H9 (cell line): ENCODE measurements around the gene GHRHR. TPM values are rescaled to one million over a fixed set of nuclear protein-coding genes. Genes with fewer than 3 reads are reported as not detected.
A peak's percentile ranks its signal among the peaks of the same experiment; 100 is the strongest.

ENCODE experiments used
- DNase-seq: peaks from one replicate; pipeline ENCODE4 v3.0.0-alpha.2; 2017
- H2AFZ ChIP-seq: one replicate; pipeline ENCODE4 v1.6.1; 2013; ENCODE audit warnings: mild to moderate bottlenecking, low read length, control low read depth, moderate library complexity
- H2AK5ac ChIP-seq: 2 replicates; pipeline ENCODE4 v1.6.1; 2013; ENCODE audit warnings: low read length, control low read depth, mixed read lengths; ENCODE audit not compliant: insufficient read length
- H2BK120ac ChIP-seq: one replicate; pipeline ENCODE4 v1.6.1; 2013; ENCODE audit warnings: low read depth, mild to moderate bottlenecking, low read length, control low read depth, inconsistent platforms; ENCODE audit not compliant: poor library complexity, severe bottlenecking
- H2BK12ac ChIP-seq: 2 replicates; pipeline ENCODE4 v1.6.1; 2013; ENCODE audit warnings: low read length, control low read depth, mixed read lengths, low read depth; ENCODE audit not compliant: insufficient read length
- H2BK15ac ChIP-seq: 2 replicates; pipeline ENCODE4 v1.6.1; 2013; ENCODE audit warnings: low read depth, low read length, control low read depth
- H2BK20ac ChIP-seq: one replicate; pipeline ENCODE4 v1.6.1; 2013; ENCODE audit warnings: low read depth, mild to moderate bottlenecking, low read length, control low read depth, inconsistent platforms; ENCODE audit not compliant: poor library complexity, severe bottlenecking
- H2BK5ac ChIP-seq: 2 replicates; pipeline ENCODE4 v1.6.1; 2013; ENCODE audit warnings: low read length, control low read depth, mixed read lengths; ENCODE audit not compliant: insufficient read length
- H3K14ac ChIP-seq: 2 replicates; pipeline ENCODE4 v1.6.1; 2013; ENCODE audit warnings: low read length, control low read depth; ENCODE audit not compliant: insufficient read depth
- H3K18ac ChIP-seq: 2 replicates; pipeline ENCODE4 v1.6.1; 2013; ENCODE audit warnings: low read depth, mild to moderate bottlenecking, mixed read lengths, low read length, control low read depth; ENCODE audit not compliant: insufficient read length
- H3K23ac ChIP-seq: 2 replicates; pipeline ENCODE4 v1.6.1; 2013; ENCODE audit warnings: low read length, control low read depth, mixed read lengths, low read depth; ENCODE audit not compliant: insufficient read length
- H3K23me2 ChIP-seq: 2 replicates; pipeline ENCODE4 v1.6.1; 2013; ENCODE audit warnings: low read depth, mild to moderate bottlenecking, mixed read lengths, low read length, control low read depth; ENCODE audit not compliant: insufficient read length, poor library complexity, severe bottlenecking
- H3K27ac ChIP-seq: 2 replicates; pipeline ENCODE4 v1.5.1; 2013; ENCODE audit warnings: low read length, control low read depth, mixed read lengths, low read depth; ENCODE audit not compliant: insufficient read length
- H3K27me3 ChIP-seq: 2 replicates; pipeline ENCODE4 v1.6.1; 2013; ENCODE audit warnings: low read length, control low read depth, inconsistent platforms; ENCODE audit not compliant: insufficient read depth
- H3K4ac ChIP-seq: 2 replicates; pipeline ENCODE4 v1.6.1; 2013; ENCODE audit warnings: low read depth, mild to moderate bottlenecking, control low read depth, inconsistent platforms, low read length, moderate library complexity
- H3K4me1 ChIP-seq: 2 replicates; pipeline ENCODE4 v1.6.1; 2013; ENCODE audit warnings: low read length, control low read depth, inconsistent platforms; ENCODE audit not compliant: insufficient read depth
- H3K4me2 ChIP-seq: 2 replicates; pipeline ENCODE4 v1.6.1; 2013; ENCODE audit warnings: low read length, control low read depth, mixed read lengths; ENCODE audit not compliant: insufficient read length, insufficient read depth
- H3K56ac ChIP-seq: 2 replicates; pipeline ENCODE4 v1.6.1; 2013; ENCODE audit warnings: low read depth, mild to moderate bottlenecking, mixed read lengths, low read length, control low read depth; ENCODE audit not compliant: insufficient read length
- H3K79me1 ChIP-seq: 2 replicates; pipeline ENCODE4 v1.6.1; 2013; ENCODE audit warnings: low read depth, mild to moderate bottlenecking, moderate library complexity, low read length, control low read depth, inconsistent platforms; ENCODE audit not compliant: insufficient read depth, poor library complexity, severe bottlenecking
- H3K79me2 ChIP-seq: 2 replicates; pipeline ENCODE4 v1.6.1; 2013; ENCODE audit warnings: low read length, control low read depth, inconsistent platforms; ENCODE audit not compliant: insufficient read depth
- H3K9ac ChIP-seq: 2 replicates; pipeline ENCODE4 v1.6.1; 2013; ENCODE audit warnings: low read length, control low read depth, mixed read lengths; ENCODE audit not compliant: insufficient read length; ENCODE audit errors: extremely low read depth
- H3K9me3 ChIP-seq: one replicate; pipeline ENCODE4 v1.6.1; 2013; ENCODE audit warnings: low read depth, low read length, inconsistent platforms; ENCODE audit not compliant: control insufficient read depth
- H3T11ph ChIP-seq: one replicate; pipeline ENCODE4 v1.6.1; 2013; ENCODE audit warnings: mild to moderate bottlenecking, low read length, control low read depth, inconsistent platforms
- H4K20me1 ChIP-seq: one replicate; pipeline ENCODE4 v1.6.1; 2013; ENCODE audit not compliant: control insufficient read depth, insufficient read length, insufficient read depth
- H4K5ac ChIP-seq: 2 replicates; pipeline ENCODE4 v1.6.1; 2013; ENCODE audit warnings: low read depth, mild to moderate bottlenecking, mixed read lengths, low read length, control low read depth; ENCODE audit not compliant: insufficient read length
- H4K8ac ChIP-seq: replicated peaks from 2 replicates; pipeline ENCODE4 v1.6.1; 2013; ENCODE audit warnings: low read length, control low read depth, mixed read lengths, low read depth; ENCODE audit not compliant: insufficient read length
- H4K91ac ChIP-seq: 2 replicates; pipeline ENCODE4 v1.6.1; 2013; ENCODE audit warnings: low read depth, mild to moderate bottlenecking, moderate library complexity, mixed read lengths, low read length, control low read depth; ENCODE audit not compliant: insufficient read length
- H3K27ac Mint-ChIP-seq, 3 experiments: 2 replicates in 2 of 3; 3 replicates in 1 of 3; pipeline ENCODE4 v1.8.0; 2020 to 2021; ENCODE audit warnings: mixed read lengths in 3 of 3, mild to moderate bottlenecking in 1 of 3, moderate library complexity in 1 of 3
- H3K27me3 Mint-ChIP-seq: 2 replicates; pipeline ENCODE4 v1.8.0; 2021; ENCODE audit warnings: low read depth, mild to moderate bottlenecking, moderate library complexity, mixed read lengths
- H3K36me3 Mint-ChIP-seq, 3 experiments: 2 replicates in 2 of 3; 3 replicates in 1 of 3; pipeline ENCODE4 v1.8.0; 2020 to 2021; ENCODE audit warnings: low read depth in 3 of 3, mixed read lengths in 3 of 3; ENCODE audit not compliant: insufficient read depth in 1 of 3
- H3K4me1 Mint-ChIP-seq, 2 experiments: 2 replicates each; pipeline ENCODE4 v1.8.0; 2020; ENCODE audit warnings: mixed read lengths in 2 of 2
- H3K4me3 Mint-ChIP-seq, 2 experiments: 2 replicates in 1 of 2; 3 replicates in 1 of 2; pipeline ENCODE4 v1.8.0; 2020 to 2021; ENCODE audit warnings: mild to moderate bottlenecking in 2 of 2, mixed read lengths in 2 of 2, moderate library complexity in 1 of 2
- H3K9me3 Mint-ChIP-seq, 2 experiments: 2 replicates in 1 of 2; 3 replicates in 1 of 2; pipeline ENCODE4 v1.8.0; 2020; ENCODE audit warnings: mild to moderate bottlenecking in 2 of 2, mixed read lengths in 2 of 2, moderate library complexity in 1 of 2
- CTCF ChIP-seq: fragments of 200-600 bp; sonication (generic); conservative IDR thresholded peaks from 3 replicates; pipeline ENCODE4 v1.8.0; 2021; ENCODE audit warnings: antibody characterized with exemption, mild to moderate bottlenecking
- WGBS: extraction: QIAGEN DNeasy Blood & Tissue Kit; methylation state at CpG from one replicate; pipeline ENCODE4 v1.1.7; 2013; ENCODE audit warnings: missing lambda C conversion rate, low lambda C conversion rate, mixed read lengths; ENCODE audit not compliant: insufficient read length; ENCODE audit errors: extremely low coverage; 5-methylcytosine and 5-hydroxymethylcytosine counted together
- total RNA-seq: library from RNA; stranded (reverse); gene quantifications from 2 replicates; pipeline ENCODE4 v1.2.1, GENCODE V29; 2021

GHRHR gene
- total RNA-seq, 1 experiment from 2014 or later = 7.4 TPM

GRCh38 chr7:31028006-31028405, 64.3 kb downstream of the GHRHR start:
- Histone ChIP-seq H3K79me2 (no peaks in the 10 kb centered on the region), H3K9ac (no peak overlapping the region), H3K4ac (no peak overlapping the region), H2BK5ac (no peak overlapping the region), H3K4me2 (no peak overlapping the region), H2BK20ac (no peak overlapping the region), H3K9me3 (no peaks in the 10 kb centered on the region), H3K27me3 (no peaks in the 10 kb centered on the region), H3K14ac (no peak overlapping the region; the same call in 1 of the 2 replicates), H3K23ac (no peak overlapping the region), H3K18ac (no peak overlapping the region), H3K27ac (no peak overlapping the region), H3T11ph (no peak overlapping the region), H4K20me1 (no peaks in the 10 kb centered on the region), H4K8ac (no peak overlapping the region), H3K23me2 (no peaks in the 10 kb centered on the region), H4K91ac (no peak overlapping the region), H3K4me1 (no peaks in the 10 kb centered on the region; the same call in 1 of the 2 replicates), H2BK15ac (no peak overlapping the region), H3K56ac (no peak overlapping the region), H3K79me1 (no peaks in the 10 kb centered on the region), H2BK120ac (no peak overlapping the region), H4K5ac (no peak overlapping the region), H2AFZ (no peak overlapping the region), H2BK12ac (no peak overlapping the region), H2AK5ac (no peak overlapping the region)
- no peaks in the 10 kb centered on the region; a peak in 2 of 7 replicates for H3K36me3 Mint-ChIP-seq
- H3K27me3 Mint-ChIP-seq = peaks cover 8% of the 10 kb centered on the region
- DNase-seq = no peak
- WGBS = no CpG with 5 or more reads among the region's 5 CpGs
- 0 out of 7 replicates have a peak overlapping the region, but pooled peaks of 1 of the 3 experiments have one; percentile 83 for H3K27ac Mint-ChIP-seq
- H3K9me3 Mint-ChIP-seq = peaks cover 0 to 3% of the 10 kb centered on the region in 2 experiments; a peak in 2 of 5 replicates
- H3K4me1 Mint-ChIP-seq = peaks cover 21 to 25% of the 10 kb centered on the region in 2 experiments
- TF ChIP-seq CTCF = no peak
- peak overlapping the region in 1 of 2 experiments; percentile 16; a peak in 1 of 5 replicates for H3K4me3 Mint-ChIP-seq
